HCEC 1CT (cell line): ENCODE data around the gene EFNA3.

Experiments
- DNase-seq: peaks from one replicate; pipeline ENCODE4 v3.0.0-alpha.2; 2017

EFNA3 gene

DNA sequence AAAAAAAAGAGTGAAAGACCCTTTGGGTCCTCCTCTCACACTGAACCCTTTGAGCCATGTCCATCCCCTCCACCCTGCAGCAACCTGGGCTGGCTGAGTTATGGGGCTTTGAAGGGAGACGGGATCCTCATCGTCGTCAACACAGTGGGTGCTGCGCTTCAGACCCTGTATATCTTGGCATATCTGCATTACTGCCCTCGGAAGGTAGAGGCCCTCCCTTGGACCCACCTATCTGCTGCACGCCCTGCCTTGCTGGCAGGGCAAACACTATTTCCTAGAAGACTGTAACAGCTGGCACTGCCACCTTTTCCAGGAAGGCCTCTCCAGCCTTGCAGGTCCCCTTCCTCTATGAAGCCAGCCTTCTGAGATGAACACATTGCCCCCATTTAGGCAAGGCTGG is 58.1 kb downstream of the EFNA3 start:
- no peak for DNase-seq
